ENCODE results near the gene SLC41A3. TPM values are rescaled to one million over a fixed set of nuclear protein-coding genes. Genes with fewer than 3 reads are reported as not detected.

Gene SLC41A3
- total RNA-seq, 4 donors from 2014 or later: 34.5 to 62.3 (median 37.9) TPM

DNA sequence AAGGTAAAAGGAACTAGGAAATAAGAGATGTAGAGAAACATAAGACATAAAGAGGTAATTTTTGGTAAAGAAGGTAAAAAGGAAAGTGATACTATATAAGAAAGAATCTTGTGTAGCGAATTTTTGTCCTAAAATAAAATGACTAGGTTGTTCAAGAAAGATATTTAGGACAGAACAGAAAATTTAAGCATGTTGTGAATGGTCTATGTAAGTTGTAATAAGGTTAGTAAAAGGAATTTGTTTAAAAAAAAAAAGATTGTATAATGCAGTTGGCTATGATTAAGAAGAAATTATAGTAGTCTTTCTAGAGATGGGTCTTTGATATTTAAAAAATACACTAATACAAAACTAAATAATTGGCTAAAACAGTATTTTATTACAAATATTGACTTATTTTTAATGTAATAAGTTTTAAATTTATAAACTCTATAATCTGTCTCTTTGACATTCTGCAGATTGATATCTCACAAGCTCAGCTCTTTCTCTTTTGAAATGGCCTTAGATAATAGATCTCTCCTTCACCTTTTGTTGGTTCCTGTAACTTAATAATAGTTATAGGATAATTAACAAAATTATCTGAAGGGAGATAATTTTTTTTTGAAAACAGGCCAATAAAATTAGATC is 3.7 kb upstream of the SLC41A3 start:
- no peak for DNase-seq (ENCODE audit: low spot score)
- no peak for TF ChIP-seq CTCF (IDR thresholded peaks at IDR 0.05)
- no peak for ATAC-seq (ENCODE audit: low FRiP score)

DNA sequence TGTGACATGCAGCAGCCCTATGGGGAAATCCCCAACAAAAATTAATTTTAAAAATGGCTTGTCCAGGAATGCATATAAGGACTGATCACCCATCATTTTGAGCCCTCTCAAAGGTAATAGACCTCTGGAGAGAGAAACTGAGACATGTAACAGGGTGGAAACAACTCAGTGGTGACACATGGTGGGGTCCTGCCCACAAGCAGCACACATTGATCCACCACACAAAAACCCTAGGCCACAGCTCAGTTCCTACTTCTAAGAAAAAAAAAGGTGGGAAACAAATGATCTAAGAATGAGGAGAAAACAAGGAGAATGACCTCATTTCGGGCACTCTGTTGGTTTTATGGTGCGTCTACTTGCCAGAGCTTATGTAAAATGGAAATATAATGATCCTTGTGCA is 1.9 kb upstream of the SLC41A3 start:
- no peak for TF ChIP-seq CTCF (IDR thresholded peaks at IDR 0.05)
- DNase-seq (ENCODE audit: low spot score) (no peak), ATAC-seq (ENCODE audit: low FRiP score) (no peak)

GRCh38 chr3:126085276-126085675 is 1.4 kb upstream of the SLC41A3 start:
- no peak for TF ChIP-seq CTCF (IDR thresholded peaks at IDR 0.05)
- DNase-seq (ENCODE audit: low spot score) (no peak), ATAC-seq (ENCODE audit: low FRiP score) (no peak)

GRCh38 chr3:126084768-126085180 is 850 bp upstream of the SLC41A3 start:
- TF ChIP-seq CTCF (IDR thresholded peaks at IDR 0.05): no peak
- ATAC-seq (ENCODE audit: low FRiP score) (no peak), DNase-seq (ENCODE audit: low spot score) (no peak)

GRCh38 chr3:126083511-126083912 is 412 bp downstream of the SLC41A3 start:
- ATAC-seq (ENCODE audit: low FRiP score) (peak; percentile 75), DNase-seq (ENCODE audit: low spot score) (no peak)
- no peak for TF ChIP-seq CTCF (IDR thresholded peaks at IDR 0.05)

DNA sequence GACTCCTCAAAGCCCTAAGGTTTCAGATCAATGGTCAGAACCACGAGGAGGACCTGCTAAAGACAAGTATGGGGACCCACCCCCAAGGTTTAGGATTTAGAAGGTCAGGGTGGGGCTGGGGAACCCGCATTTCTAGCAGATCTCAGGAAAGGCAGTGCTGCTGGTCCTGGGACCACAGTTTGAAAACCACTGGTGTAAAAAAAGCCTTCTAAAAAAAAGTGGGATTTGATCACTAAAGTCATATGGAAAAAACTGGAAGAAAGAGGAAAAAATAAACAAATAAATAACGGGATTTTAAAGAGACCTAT is 832 bp downstream of the SLC41A3 start:
- DNase-seq (ENCODE audit: low spot score): no peak
- no peak for ATAC-seq (ENCODE audit: low FRiP score)
- no peak for TF ChIP-seq CTCF (IDR thresholded peaks at IDR 0.05)

DNA sequence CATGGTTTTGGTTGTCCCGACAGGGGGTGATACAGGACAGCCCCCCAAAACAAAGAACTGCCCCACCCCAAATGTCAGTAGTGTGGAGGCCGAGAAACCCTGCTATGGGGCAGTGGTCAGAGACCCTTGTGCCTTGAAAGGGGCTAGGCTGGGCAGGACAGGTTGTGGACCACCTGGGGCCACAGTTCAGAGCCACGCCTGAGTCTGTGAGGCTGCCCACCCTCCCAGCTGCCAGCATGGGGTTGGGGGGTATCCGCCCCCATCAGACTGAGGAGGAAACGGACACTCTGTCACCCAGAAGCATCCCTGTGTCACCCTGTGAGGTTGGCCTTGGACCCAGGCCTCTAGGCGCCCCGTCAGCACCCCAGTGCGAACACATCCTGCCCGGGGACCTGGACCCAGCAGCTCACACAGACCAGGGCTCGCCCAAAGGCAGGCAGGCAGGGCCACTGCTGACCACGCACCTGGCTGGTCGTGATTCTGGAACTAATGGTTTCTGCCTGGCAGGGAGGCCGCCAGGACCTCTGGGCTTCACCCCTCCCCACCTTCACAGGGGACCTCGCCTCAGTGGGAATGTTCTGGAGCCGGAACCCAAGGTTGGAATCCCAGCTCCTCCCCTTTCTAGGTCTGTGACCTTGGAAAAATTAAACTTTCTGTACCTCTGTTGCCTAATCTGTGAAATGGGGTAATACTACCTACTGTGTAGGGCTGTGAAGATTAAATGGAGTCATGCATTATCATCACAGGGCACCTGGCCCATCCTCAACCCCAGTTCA is 1.4 kb downstream of the SLC41A3 start:
- TF ChIP-seq CTCF (IDR thresholded peaks at IDR 0.05): no peak
- no peak for DNase-seq (ENCODE audit: low spot score)
- no peak for ATAC-seq (ENCODE audit: low FRiP score)
